ENCODE data around the gene LRRN2. TPM values are rescaled to one million over a fixed set of nuclear protein-coding genes. Genes with fewer than 3 reads are reported as not detected.

LRRN2 gene
- total RNA-seq, 1 experiment from 2014 or later: 4.6 TPM

DNA sequence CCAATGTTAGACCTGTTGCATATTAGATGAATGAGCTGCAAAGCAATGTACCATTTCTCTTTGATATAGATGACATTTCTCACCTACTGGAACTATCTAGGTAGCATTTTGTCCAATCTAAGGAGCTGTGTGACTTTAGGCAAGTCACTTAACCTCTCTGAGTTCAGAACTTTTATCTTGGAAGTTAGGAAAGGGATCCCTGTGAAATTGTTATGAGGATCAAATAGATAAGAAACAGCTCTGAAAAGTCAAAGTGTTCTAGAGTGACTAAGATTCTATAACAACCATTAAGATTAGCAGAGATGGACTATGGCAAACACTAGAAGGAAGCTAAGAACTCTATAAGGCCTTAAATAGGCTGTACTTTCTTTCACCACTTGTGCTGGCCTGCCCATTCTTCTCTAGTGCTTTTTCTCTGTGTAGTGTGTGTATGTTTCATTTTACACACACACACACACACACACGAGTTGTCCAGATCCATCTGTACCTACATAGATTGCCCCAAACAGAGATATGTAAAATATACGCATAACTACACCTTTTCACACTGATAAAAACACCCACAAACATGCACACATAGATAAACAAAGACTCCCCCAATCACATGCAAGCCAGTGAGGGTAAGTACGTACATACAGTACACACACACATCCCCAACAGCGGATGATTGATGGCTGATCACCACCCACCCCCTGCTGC lies 19.4 kb upstream of the LRRN2 start:
- Histone ChIP-seq H3K4me2 (no peak overlapping the region), H3K36me3 (ENCODE audit: low read depth) (no peaks in the 10 kb centered on the region), H3K79me2 (ENCODE audit: low read depth) (no peaks in the 10 kb centered on the region), H3K27ac (no peak overlapping the region), H3K27me3 (ENCODE audit: insufficient read depth, low read depth) (no peaks in the 10 kb centered on the region), H3K4me1 (replicated peaks; ENCODE audit: insufficient read depth) (peaks cover 9% of the 10 kb centered on the region), H4K20me1 (ENCODE audit: insufficient read depth) (no peaks in the 10 kb centered on the region), H2AFZ (no peak overlapping the region), H3K9me3 (ENCODE audit: insufficient read depth, low read depth) (no peaks in the 10 kb centered on the region), H3K9me2 (ENCODE audit: insufficient read depth) (no peaks in the 10 kb centered on the region), H3K4me3 (no peak overlapping the region), H3F3A (ENCODE audit: insufficient read depth, low read depth) (peaks cover 10% of the 10 kb centered on the region)
- ChIA-PET CTCF (no interaction called here), POLR2A (ENCODE audit: unreplicated experiment) (no interaction called here)
- no TSS peak for BruUV-seq (replicated peaks)
- TF ChIP-seq, protein P1, sequence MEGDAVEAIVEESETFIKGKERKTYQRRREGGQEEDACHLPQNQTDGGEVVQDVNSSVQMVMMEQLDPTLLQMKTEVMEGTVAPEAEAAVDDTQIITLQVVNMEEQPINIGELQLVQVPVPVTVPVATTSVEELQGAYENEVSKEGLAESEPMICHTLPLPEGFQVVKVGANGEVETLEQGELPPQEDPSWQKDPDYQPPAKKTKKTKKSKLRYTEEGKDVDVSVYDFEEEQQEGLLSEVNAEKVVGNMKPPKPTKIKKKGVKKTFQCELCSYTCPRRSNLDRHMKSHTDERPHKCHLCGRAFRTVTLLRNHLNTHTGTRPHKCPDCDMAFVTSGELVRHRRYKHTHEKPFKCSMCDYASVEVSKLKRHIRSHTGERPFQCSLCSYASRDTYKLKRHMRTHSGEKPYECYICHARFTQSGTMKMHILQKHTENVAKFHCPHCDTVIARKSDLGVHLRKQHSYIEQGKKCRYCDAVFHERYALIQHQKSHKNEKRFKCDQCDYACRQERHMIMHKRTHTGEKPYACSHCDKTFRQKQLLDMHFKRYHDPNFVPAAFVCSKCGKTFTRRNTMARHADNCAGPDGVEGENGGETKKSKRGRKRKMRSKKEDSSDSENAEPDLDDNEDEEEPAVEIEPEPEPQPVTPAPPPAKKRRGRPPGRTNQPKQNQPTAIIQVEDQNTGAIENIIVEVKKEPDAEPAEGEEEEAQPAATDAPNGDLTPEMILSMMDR (conservative IDR thresholded peaks at IDR 0.05): no peak
- no peak for TF ChIP-seq EZH2 (IDR thresholded peaks at IDR 0.05; ENCODE audit: low read depth)
- no peak for DNase-seq
- intact Hi-C loops (cut with micrococcal nuclease; ENCODE audit: unreplicated experiment): no loop called here

DNA sequence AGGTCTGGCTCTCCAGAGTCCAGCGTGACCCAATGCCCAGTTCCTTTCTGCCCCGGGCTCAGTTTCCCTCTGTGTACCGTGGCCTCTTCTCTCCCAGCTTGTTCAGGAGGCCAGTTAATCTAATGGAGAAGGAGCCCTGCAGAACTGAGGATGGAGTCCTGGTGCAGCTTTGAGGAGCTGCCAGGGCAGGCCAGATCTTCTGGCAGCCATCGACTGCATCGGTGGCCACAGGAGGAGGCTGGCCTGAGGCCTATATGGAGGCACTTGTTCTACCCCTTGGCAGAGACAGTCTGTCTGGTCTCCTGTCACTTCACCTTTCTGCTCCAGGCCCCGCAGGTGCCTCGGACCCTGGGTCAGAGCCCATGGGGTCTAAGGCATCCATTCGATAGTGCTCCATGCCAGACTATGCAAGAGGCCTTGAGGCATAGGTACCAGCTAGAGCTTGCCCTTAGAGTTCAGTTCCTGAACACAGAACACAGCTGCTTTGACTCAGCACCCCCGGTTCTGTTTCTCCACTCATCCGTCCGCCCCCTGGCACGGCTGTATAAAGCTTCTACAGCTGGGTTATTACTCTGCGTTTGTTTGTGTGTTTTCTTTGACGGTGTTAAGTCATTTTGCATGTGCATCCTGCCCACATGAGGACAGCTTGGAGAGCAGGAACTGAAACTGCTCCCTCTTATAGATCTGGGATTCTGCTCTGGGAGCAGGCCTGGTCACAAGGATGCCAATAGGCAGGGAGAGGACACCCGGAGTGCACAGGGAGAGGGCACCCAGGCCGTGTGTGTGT lies 18.5 kb upstream of the LRRN2 start:
- no peak overlapping the region for H3K4me2 ChIP-seq

DNA sequence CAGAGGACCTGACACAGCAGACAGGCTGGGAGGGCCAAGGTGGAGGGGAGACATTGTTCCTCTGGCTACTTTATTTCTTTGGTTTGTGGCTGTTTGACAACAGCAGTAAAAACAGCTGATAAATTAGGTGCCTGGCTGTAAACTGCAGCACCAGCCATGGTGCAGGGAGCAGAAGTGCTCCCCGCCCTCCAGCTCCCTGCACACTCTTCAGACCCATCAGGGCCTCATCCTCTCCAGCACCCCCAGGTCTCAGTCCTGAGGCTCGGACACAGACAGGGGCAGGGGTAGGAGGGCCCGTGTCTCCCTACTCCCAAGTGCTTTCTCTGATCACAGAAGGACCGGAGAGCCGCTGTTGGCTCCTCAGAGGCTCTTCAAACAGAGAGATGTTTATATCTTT lies 17.7 kb upstream of the LRRN2 start:
- no peak overlapping the region for H3K4me3 ChIP-seq
- DNase-seq: no peak
- no TSS peak for BruUV-seq (replicated peaks)
- H3K36me3 ChIP-seq (ENCODE audit: low read depth): no peaks in the 10 kb centered on the region
- 0 out of 2 replicates have a peak, but pooled peaks cover 2% of the 10 kb centered on the region for H3K4me1 ChIP-seq (replicated peaks; ENCODE audit: insufficient read depth)
- ChIA-PET POLR2A (ENCODE audit: unreplicated experiment) (no interaction called here), CTCF (no interaction called here)
- no peaks in the 10 kb centered on the region for H3K27me3 ChIP-seq (ENCODE audit: insufficient read depth, low read depth)
- intact Hi-C loops (cut with micrococcal nuclease; ENCODE audit: unreplicated experiment): no loop called here
- no peak overlapping the region for H2AFZ ChIP-seq
- no peaks in the 10 kb centered on the region for H3K9me3 ChIP-seq (ENCODE audit: insufficient read depth, low read depth)
- H3K4me2 ChIP-seq: no peak overlapping the region
- no peak for TF ChIP-seq EZH2 (IDR thresholded peaks at IDR 0.05; ENCODE audit: low read depth)
- TF ChIP-seq, protein P1 (conservative IDR thresholded peaks at IDR 0.05): no peak
- no peaks in the 10 kb centered on the region for H3K9me2 ChIP-seq (ENCODE audit: insufficient read depth)
- H3F3A ChIP-seq (ENCODE audit: insufficient read depth, low read depth): peaks cover 4% of the 10 kb centered on the region
- no peaks in the 10 kb centered on the region for H4K20me1 ChIP-seq (ENCODE audit: insufficient read depth)
- no peaks in the 10 kb centered on the region for H3K79me2 ChIP-seq (ENCODE audit: low read depth)
- H3K27ac ChIP-seq: no peak overlapping the region

More for the DNA sequence above, 18.5 kb upstream of the LRRN2 start:
- peaks cover 8% of the 10 kb centered on the region for H3K4me1 ChIP-seq (replicated peaks; ENCODE audit: insufficient read depth)
- no peaks in the 10 kb centered on the region for H3K27me3 ChIP-seq (ENCODE audit: insufficient read depth, low read depth)
- no peaks in the 10 kb centered on the region for H3K9me3 ChIP-seq (ENCODE audit: insufficient read depth, low read depth)
- ChIA-PET CTCF (no interaction called here), POLR2A (ENCODE audit: unreplicated experiment) (no interaction called here)
- no peak for DNase-seq
- no peaks in the 10 kb centered on the region for H3K9me2 ChIP-seq (ENCODE audit: insufficient read depth)
- intact Hi-C loops (cut with micrococcal nuclease; ENCODE audit: unreplicated experiment): no loop called here
- H3K4me3 ChIP-seq: no peak overlapping the region
- no TSS peak for BruUV-seq (replicated peaks)
- no peaks in the 10 kb centered on the region for H3K36me3 ChIP-seq (ENCODE audit: low read depth)
- no peaks in the 10 kb centered on the region for H3K79me2 ChIP-seq (ENCODE audit: low read depth)
- no peaks in the 10 kb centered on the region for H4K20me1 ChIP-seq (ENCODE audit: insufficient read depth)
- TF ChIP-seq EZH2 (IDR thresholded peaks at IDR 0.05; ENCODE audit: low read depth): no peak
- TF ChIP-seq, protein P1 (conservative IDR thresholded peaks at IDR 0.05): no peak
- H3K27ac ChIP-seq: no peak overlapping the region
- no peak overlapping the region for H2AFZ ChIP-seq
- H3F3A ChIP-seq (ENCODE audit: insufficient read depth, low read depth): peaks cover 9% of the 10 kb centered on the region

All from PC-9 (cell line).